Type B pancreatic cell (in vitro differentiated cells): ENCODE results near the gene LIN54. TPM values are rescaled to one million over a fixed set of nuclear protein-coding genes. Genes with fewer than 3 reads are reported as not detected.
"Not testable (repeated sequence)": the region's sequence is repeated elsewhere in the genome, so short reads cannot be mapped to it uniquely, and the experiment has no call there.

Source experiments
- DNase-seq: peaks from one replicate; pipeline ENCODE4 v3.0.0; 2021; ENCODE audit warnings: mixed read lengths; ENCODE audit not compliant: unreplicated experiment; ENCODE audit errors: extremely low spot score
- H3K27ac Mint-ChIP-seq: 2 replicates; pipeline ENCODE4 v1.8.0; 2021; ENCODE audit warnings: mild to moderate bottlenecking, mixed read lengths
- H3K27me3 Mint-ChIP-seq: 2 replicates; pipeline ENCODE4 v1.8.0; 2021; ENCODE audit warnings: mixed read lengths
- H3K36me3 Mint-ChIP-seq: 2 replicates; pipeline ENCODE4 v1.8.0; 2021; ENCODE audit warnings: mixed read lengths
- H3K4me1 Mint-ChIP-seq: one replicate; pipeline ENCODE4 v1.8.0; 2021; ENCODE audit warnings: mixed read lengths; ENCODE audit not compliant: unreplicated experiment
- H3K4me3 Mint-ChIP-seq: 2 replicates; pipeline ENCODE4 v1.8.0; 2021; ENCODE audit warnings: mild to moderate bottlenecking, mixed read lengths
- H3K9me3 Mint-ChIP-seq: 2 replicates; pipeline ENCODE4 v1.8.0; 2021; ENCODE audit warnings: mixed read lengths
- total RNA-seq: library from RNA; stranded (reverse); gene quantifications from 2 replicates; pipeline ENCODE4 v1.2.1, GENCODE V29; 2021; ENCODE audit warnings: low replicate concordance
- TF ChIP-seq, protein P1 (sequence below): fragments of 200-600 bp; sonication (generic); conservative IDR thresholded peaks from 2 replicates; pipeline ENCODE4 v1.5.0; 2021; ENCODE audit warnings: antibody characterized with exemption, mild to moderate bottlenecking

Gene LIN54
- total RNA-seq, 1 donor from 2014 or later, result 17.5 TPM

DNA sequence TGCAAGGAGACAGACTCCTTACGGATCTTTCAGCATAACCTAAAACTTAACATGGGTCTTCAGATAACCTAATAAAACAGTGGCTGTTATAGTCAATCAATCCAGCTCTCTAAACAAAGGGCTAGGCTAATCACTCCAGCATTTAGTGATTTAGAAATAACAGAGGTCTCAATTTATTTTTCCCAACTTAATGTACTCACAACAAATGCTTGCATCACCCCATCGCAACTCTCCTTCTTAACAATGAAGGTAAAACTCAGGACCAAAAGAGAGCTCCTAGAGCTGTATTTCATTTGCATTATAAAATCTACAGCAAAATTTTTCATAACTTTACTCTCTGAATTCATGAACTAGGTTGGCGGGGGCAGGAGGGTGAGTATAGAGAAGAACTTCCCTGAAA is 1.1 kb downstream of the LIN54 start:
- no peak for DNase-seq
- peaks cover 31% of the 10 kb centered on the region for H3K4me1 Mint-ChIP-seq
- peak overlapping the region; percentile 95 for H3K4me3 Mint-ChIP-seq
- H3K27me3 Mint-ChIP-seq, result no peaks in the 10 kb centered on the region
- TF ChIP-seq, protein P1, sequence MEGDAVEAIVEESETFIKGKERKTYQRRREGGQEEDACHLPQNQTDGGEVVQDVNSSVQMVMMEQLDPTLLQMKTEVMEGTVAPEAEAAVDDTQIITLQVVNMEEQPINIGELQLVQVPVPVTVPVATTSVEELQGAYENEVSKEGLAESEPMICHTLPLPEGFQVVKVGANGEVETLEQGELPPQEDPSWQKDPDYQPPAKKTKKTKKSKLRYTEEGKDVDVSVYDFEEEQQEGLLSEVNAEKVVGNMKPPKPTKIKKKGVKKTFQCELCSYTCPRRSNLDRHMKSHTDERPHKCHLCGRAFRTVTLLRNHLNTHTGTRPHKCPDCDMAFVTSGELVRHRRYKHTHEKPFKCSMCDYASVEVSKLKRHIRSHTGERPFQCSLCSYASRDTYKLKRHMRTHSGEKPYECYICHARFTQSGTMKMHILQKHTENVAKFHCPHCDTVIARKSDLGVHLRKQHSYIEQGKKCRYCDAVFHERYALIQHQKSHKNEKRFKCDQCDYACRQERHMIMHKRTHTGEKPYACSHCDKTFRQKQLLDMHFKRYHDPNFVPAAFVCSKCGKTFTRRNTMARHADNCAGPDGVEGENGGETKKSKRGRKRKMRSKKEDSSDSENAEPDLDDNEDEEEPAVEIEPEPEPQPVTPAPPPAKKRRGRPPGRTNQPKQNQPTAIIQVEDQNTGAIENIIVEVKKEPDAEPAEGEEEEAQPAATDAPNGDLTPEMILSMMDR, result no peak
- no peaks in the 10 kb centered on the region for H3K9me3 Mint-ChIP-seq
- peaks cover 4% of the 10 kb centered on the region for H3K36me3 Mint-ChIP-seq
- H3K27ac Mint-ChIP-seq, result peak overlapping the region; percentile 96

DNA sequence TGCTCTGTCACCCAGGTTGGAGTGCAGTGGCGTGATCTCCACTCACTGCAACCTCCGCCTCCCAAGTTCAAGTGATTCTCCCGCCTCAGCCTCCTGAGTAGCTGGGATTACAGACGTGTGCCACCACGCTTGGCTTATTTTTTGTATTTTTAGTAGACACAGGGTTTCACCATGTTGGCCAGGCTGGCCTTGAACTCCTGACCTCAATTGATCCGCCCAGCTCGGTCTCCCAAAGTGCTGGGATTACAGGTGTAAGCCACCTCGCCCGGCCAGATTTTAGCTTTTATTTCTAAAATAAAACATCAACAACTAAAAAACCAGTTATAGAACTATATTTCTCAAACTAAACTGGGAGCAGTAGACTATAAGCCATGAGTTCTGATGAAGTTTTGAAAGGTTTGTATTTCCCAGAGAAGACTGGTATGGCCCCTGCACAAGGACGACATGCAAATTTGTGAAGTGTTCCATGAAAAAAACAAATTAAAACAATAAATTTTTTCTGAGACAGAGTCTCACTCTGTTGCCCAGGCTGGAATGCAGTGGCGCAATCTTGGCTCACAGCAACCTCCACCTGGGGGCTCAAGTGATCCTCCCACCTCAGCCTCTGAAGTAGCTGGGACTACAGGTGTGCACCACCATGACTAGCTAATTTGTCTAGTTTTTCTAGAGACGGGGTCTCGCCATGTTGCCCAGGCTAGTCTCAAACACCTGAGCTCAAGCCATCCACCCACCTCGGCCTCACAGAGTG is 7.4 kb downstream of the LIN54 start:
- DNase-seq, H3K27ac Mint-ChIP-seq, H3K27me3 Mint-ChIP-seq, H3K4me3 Mint-ChIP-seq, H3K36me3 Mint-ChIP-seq, H3K9me3 Mint-ChIP-seq: not testable (repeated sequence)
- peaks cover 12% of the 10 kb centered on the region for H3K4me1 Mint-ChIP-seq

DNA sequence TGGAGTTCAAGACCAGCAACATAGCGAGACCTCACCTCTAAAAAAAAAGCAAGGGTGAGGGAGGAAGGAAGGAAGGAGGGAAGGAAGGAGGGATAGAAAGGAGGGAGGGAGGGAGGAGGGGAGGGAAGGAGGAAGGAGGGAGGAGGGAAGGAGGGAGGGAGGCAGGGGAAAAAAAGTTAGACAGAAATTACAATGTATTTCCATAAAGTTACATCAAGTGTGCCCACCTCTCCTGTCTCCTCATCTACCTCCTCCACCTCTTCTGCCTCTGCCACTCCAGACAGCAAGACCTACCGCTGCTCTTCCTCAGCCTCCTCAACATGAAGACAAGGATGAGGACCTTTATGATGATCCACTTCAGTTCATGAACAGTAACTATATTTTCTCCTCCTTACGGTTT is 8.3 kb downstream of the LIN54 start:
- Mint-ChIP-seq H3K27me3 (no peaks in the 10 kb centered on the region), H3K4me3 (no peak overlapping the region), H3K36me3 (peaks cover 4% of the 10 kb centered on the region), H3K27ac (no peak overlapping the region), H3K9me3 (no peaks in the 10 kb centered on the region), H3K4me1 (peaks cover 8% of the 10 kb centered on the region)
- no peak for DNase-seq
- TF ChIP-seq, protein P1, result no peak

DNA sequence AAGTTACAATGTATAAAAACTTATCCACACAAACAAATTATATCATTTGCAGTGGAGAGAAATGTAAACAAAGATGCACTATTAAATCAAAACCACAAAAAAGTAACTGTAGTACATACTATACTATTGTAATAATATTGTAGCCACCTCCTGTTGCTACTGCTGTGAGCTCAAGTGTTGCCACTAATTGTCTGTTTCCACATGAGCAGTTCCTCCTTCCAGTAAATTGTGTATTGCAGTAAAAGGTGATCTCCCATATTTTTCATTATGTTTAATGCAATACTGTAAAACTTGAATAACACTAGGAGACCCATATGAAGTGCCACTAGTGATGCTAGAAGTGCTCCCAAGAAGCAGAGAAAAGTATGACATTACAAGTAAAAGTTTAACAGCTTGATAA is 11.7 kb downstream of the LIN54 start:
- DNase-seq, result no peak
- H3K27me3 Mint-ChIP-seq, result no peaks in the 10 kb centered on the region
- H3K36me3 Mint-ChIP-seq, result peaks cover 8% of the 10 kb centered on the region
- H3K27ac Mint-ChIP-seq, result no peak overlapping the region
- peaks cover 8% of the 10 kb centered on the region for H3K4me1 Mint-ChIP-seq
- no peak overlapping the region for H3K4me3 Mint-ChIP-seq
- H3K9me3 Mint-ChIP-seq, result no peaks in the 10 kb centered on the region
- TF ChIP-seq, protein P1, result no peak

DNA sequence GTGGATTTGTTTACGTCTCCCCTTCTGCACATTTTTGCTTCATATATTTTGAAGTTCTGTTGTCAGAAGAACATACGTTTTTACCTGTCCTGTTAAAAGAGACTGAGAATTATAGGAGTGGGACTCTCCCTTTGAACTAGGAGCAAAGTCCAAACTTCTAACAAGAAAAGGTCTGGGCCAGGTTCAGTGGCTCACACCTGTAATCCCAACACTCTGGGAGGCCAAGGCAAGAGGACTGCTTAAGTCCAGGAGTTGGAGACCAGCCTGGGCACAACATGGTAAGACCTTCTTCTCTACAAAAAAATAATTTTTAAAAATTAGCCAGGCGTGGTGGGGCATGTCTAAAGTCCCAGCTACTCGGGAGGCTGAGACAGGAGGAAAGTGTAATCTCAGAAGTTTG is 15.8 kb downstream of the LIN54 start:
- Mint-ChIP-seq H3K27me3 (no peaks in the 10 kb centered on the region), H3K27ac (no peak overlapping the region), H3K36me3 (peaks cover 16% of the 10 kb centered on the region), H3K4me1 (peaks cover 8% of the 10 kb centered on the region), H3K9me3 (no peaks in the 10 kb centered on the region), H3K4me3 (no peak overlapping the region)
- TF ChIP-seq, protein P1, result no peak
- DNase-seq, result no peak

DNA sequence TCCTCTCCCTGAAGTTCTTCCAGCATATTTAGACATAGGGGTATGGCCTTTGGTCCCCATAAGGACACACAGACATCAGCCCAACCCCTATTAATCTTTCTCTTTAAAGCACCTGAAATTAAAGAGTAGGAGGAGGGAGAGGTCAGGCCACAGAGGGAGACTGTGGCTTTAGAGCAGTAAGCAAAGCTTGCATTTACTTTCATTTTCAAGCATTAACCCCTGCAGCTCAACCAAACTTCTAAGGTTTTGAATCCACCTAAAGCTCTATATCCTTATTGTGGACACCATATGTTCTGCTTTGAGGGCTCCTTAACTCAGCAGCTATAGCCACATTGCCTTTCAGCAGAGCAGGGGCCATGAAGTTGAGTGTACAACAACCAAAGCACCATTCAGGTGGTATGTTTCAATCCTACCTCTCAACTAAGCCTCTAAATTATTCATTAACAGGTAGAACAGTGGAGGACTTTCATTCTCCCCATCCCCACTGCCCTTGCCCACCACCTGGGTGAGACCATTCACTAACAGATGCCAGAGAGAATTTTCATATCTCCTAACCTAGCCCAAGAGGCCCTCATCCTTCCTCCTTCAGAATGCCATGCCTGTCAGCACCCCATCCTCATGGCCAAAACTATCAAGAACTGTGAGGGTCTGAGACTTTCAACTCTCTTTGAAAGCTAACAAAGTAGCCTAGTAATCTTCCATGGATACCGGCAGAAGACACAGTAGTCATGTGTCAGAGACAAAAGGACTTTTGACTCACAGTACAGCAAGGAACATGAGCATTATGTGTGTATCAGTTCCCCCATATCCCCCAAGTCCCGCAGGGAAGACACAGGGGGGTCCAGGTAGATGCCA is 20.8 kb downstream of the LIN54 start:
- Mint-ChIP-seq H3K27me3 (no peaks in the 10 kb centered on the region), H3K36me3 (peaks cover 16% of the 10 kb centered on the region), H3K4me1 (peaks cover 4% of the 10 kb centered on the region), H3K9me3 (peaks cover 5% of the 10 kb centered on the region), H3K27ac (no peak overlapping the region), H3K4me3 (no peak overlapping the region)
- TF ChIP-seq, protein P1, result no peak
- no peak for DNase-seq
